Heart left ventricle (tissue), 13 donors: ENCODE measurements around the gene NCF2.

ENCODE experiments used
- CTCF ChIP-seq, 12 donors: fragments of 200-600 bp; sonication (generic) in 4 of 12; IDR thresholded peaks; one replicate each; pipeline versions ENCODE4 v1.5.0 to v1.8.0; 2018 to 2022; ENCODE audit warnings: antibody characterized with exemption in 12 of 12, mild to moderate bottlenecking in 5 of 12
- POLR2A ChIP-seq, 2 donors: fragments of 450-650 bp; IDR thresholded peaks; one replicate each; pipeline ENCODE4 v1.6.1; 2017; ENCODE audit warnings: antibody characterized with exemption in 2 of 2, mild to moderate bottlenecking in 2 of 2, moderate library complexity in 2 of 2
- donor health status: ischemic (EF 13 %, LVEDD 7.1; RV severe dilation, severe dysfunction).
- donor health status: DM: no; HTN: yes; CAD: no.
- donor health status: DM: no; HTN: no; CAD: no.
- donor health status: ischemic (EF 25% LVEDD 6.9; RV normal size, moderate dysfunction).
- donor health status: ischemic (EF 25% LVEDD 5.7; RV mildly dilated, moderate dysfunction).
- donor health status: ischemic (EF 35%, LVEDD 5.7; RV mildly dilated, moderate dysfunction).
- donor health status: nonischemic (EF 11% LVEDD 7.7; RV severe dilation, severe dysfunction).
- donor health status: DM: yes; HTN: yes; CAD: no.
- donor health status: PGD.
- donor health status: ischemic (EF 29% LVEDD 5.4; RV normal size, mild dysfunction).
- donor health status: nonischemic (EF 23%, LVEDD 6.1; RV moderate dilation, normal function).

GRCh38 chr1:183636783-183637182 is 46.5 kb upstream of the NCF2 start:
- TF ChIP-seq POLR2A (IDR thresholded peaks at IDR 0.05): no peak
- no peak for TF ChIP-seq CTCF (IDR thresholded peaks at IDR 0.05)
